Measurements from ENCODE around the gene GDPD2. TPM values are rescaled to one million over a fixed set of nuclear protein-coding genes. Genes with fewer than 3 reads are reported as not detected.

GDPD2 gene
- total RNA-seq, 1 donor from 2014 or later = not detected

DNA sequence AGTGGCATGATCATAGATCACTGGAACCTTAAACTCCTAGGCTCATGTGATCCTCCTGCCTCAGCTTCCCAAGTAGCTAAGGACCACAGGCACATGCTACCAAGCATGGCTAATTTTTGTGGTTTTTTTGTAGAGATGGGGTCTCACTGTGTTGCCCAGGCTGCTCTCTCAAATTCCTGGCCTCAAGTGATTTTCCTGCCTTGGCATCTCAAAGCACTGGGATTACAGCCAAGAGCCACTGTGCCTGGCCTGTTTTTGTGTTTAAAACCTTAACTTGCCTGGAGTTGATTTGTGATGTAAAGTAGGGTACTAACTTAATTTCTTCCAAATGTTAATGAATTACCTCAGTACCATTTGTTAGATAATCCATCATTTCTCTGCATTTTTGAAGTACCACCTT, 43.9 kb downstream of the GDPD2 start:
- TF ChIP-seq, protein P1, sequence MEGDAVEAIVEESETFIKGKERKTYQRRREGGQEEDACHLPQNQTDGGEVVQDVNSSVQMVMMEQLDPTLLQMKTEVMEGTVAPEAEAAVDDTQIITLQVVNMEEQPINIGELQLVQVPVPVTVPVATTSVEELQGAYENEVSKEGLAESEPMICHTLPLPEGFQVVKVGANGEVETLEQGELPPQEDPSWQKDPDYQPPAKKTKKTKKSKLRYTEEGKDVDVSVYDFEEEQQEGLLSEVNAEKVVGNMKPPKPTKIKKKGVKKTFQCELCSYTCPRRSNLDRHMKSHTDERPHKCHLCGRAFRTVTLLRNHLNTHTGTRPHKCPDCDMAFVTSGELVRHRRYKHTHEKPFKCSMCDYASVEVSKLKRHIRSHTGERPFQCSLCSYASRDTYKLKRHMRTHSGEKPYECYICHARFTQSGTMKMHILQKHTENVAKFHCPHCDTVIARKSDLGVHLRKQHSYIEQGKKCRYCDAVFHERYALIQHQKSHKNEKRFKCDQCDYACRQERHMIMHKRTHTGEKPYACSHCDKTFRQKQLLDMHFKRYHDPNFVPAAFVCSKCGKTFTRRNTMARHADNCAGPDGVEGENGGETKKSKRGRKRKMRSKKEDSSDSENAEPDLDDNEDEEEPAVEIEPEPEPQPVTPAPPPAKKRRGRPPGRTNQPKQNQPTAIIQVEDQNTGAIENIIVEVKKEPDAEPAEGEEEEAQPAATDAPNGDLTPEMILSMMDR (IDR thresholded peaks at IDR 0.05; ENCODE audit: borderline replicate concordance) = no peak
- no peak overlapping the region for H3K4me3 ChIP-seq
- intact Hi-C loops (cut with micrococcal nuclease) = no loop called here

DNA sequence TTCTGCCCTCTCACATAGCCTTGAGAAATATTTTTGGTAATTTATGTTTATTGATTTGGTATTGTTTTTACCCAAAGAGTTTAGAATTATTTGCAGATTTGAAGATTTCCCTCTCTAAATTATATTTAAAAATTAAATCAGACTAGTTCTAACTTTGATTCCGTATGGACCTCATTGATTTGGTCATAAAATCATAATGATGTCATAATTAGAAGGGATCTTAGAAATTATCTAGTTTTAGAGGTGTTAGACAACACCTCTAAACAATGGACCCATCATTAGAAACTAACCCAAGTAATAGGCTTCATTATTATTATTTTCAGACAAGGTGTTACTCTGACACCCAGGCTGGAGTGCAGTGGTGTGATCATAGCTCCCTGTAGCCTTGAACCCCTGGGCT, 45.6 kb downstream of the GDPD2 start:
- TF ChIP-seq, protein P1 (IDR thresholded peaks at IDR 0.05; ENCODE audit: borderline replicate concordance) = no peak
- H3K27me3 ChIP-seq (ENCODE audit: low read depth) = no peaks in the 10 kb centered on the region
- H3K4me1 ChIP-seq = no peaks in the 10 kb centered on the region
- H3K27ac ChIP-seq (replicated peaks) = no peak overlapping the region
- H3K36me3 ChIP-seq = no peaks in the 10 kb centered on the region
- no peak for DNase-seq
- H3K4me3 ChIP-seq = no peak overlapping the region
- intact Hi-C loops (cut with micrococcal nuclease) = no loop called here
- H3K9me3 ChIP-seq (replicated peaks) = no peaks in the 10 kb centered on the region

More for the DNA sequence above, 43.9 kb downstream of the GDPD2 start:
- H3K27ac ChIP-seq (replicated peaks) = no peak overlapping the region
- no peaks in the 10 kb centered on the region for H3K27me3 ChIP-seq (ENCODE audit: low read depth)
- no peaks in the 10 kb centered on the region for H3K4me1 ChIP-seq
- no peaks in the 10 kb centered on the region for H3K9me3 ChIP-seq (replicated peaks)
- DNase-seq = no peak
- no peaks in the 10 kb centered on the region for H3K36me3 ChIP-seq

DNA sequence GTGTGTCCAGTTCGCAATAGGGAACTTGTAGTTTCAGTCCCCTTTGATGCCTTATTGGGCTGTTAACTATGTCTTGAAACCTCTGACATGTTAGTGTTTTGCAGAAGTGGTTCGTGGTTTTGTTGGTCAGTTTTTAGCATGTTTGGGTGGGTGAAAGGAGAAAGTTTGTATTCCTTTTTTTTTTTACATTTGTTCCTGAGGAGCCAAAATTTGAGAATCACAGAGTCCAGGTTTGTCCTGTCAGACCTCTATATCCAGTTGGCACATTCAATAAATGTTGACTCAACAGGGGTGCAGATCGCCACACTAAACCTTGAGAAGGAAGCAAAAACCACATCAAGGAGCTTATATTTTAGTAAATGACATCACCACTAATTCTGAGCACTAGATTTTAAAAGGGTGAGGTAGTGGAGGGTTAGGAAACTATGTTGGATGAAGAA, 47.8 kb downstream of the GDPD2 start:
- H3K4me3 ChIP-seq = no peak overlapping the region
- H3K9me3 ChIP-seq (replicated peaks) = no peaks in the 10 kb centered on the region
- intact Hi-C loops (cut with micrococcal nuclease) = no loop called here
- H3K4me1 ChIP-seq = no peaks in the 10 kb centered on the region
- no peaks in the 10 kb centered on the region for H3K27me3 ChIP-seq (ENCODE audit: low read depth)
- no peaks in the 10 kb centered on the region for H3K36me3 ChIP-seq
- no peak overlapping the region for H3K27ac ChIP-seq (replicated peaks)
- TF ChIP-seq, protein P1 (IDR thresholded peaks at IDR 0.05; ENCODE audit: borderline replicate concordance) = no peak
- DNase-seq = no peak

DNA sequence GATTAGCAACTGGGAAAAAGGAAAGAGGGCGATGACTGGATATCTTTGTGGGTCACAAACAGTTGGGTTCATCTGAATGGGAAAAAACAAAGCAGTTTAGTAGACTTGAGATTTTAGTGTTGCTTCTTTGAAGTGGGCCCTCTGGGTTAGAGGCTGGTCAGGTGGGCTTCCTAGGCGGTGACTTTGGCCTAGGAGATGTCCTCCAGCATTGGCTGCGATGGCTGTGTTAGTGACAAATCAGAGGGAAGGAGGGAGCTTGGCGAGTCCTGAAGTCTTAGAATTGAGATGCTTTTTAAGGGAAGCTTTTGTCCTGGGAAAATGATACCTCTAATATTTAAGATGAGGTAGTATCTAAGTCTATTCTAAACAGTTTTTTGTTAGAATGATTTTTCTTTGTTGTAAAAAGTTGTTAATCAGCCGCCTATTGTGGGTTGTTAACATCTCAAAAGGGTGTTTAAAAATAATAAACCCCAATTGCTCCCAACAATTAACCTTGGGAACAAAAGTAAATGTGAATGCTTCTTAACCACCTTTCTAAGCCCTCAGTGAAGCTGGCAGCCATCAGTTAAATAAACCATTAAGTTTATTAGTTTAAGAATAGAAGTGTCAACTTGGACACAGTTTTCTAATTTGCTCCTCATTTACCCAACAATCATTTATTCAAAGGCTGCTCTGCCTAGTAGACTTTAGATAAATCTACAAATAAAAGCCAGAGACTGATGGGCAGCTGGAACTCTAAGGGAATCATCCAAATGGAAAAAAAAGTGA, 53.2 kb downstream of the GDPD2 start:
- Histone ChIP-seq H3K36me3 (no peaks in the 10 kb centered on the region), H3K27me3 (ENCODE audit: low read depth) (no peaks in the 10 kb centered on the region), H3K4me3 (no peak overlapping the region), H3K27ac (replicated peaks) (peak overlapping the region; percentile 87), H3K4me1 (peaks cover 42% of the 10 kb centered on the region), H3K9me3 (replicated peaks) (no peaks in the 10 kb centered on the region)
- TF ChIP-seq, protein P1 (IDR thresholded peaks at IDR 0.05; ENCODE audit: borderline replicate concordance) = no peak
- intact Hi-C loops (cut with micrococcal nuclease) = no loop called here
- DNase-seq = no peak

DNA sequence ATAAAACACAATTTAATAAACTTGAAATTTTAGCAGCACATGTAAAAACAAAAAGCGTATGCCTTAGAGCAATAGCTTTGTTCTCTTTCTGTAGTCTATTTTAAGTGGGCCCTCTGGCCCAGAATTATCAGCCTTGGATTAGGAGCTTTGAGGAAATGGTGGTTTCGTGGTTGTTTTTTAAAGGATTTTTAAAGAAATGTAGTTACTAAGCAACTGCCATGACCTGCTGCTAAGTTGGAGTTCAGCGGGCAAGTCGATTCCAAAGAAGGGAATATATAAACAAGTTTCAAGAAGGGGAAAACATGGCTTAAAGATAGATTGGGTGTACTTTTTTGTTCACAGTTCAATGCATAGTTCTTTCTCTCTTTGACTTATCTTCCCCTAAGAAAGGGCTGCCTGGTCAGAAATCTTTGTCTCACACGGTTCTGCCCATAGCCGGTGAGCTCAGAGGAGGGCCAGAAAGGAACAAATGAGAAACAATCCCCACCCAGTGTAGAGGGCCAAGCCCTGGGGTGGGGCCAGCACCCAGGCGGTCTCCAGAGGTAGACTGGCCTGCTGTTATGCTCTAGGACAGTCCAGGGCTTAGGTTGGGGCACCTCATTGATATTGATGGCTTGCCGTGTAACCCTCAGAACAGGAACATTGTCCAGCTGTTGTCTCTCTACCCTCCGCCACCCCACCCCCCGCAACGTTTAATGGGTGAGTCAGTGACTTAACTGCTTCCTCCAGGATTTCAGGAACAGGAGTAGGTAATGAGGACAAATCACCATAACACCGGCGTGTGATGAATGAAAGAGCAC, 54.0 kb downstream of the GDPD2 start:
- no peaks in the 10 kb centered on the region for H3K36me3 ChIP-seq
- TF ChIP-seq, protein P1 (IDR thresholded peaks at IDR 0.05; ENCODE audit: borderline replicate concordance) = no peak
- no peaks in the 10 kb centered on the region for H3K9me3 ChIP-seq (replicated peaks)
- H3K27me3 ChIP-seq (ENCODE audit: low read depth) = no peaks in the 10 kb centered on the region
- peak overlapping the region; percentile 87 for H3K27ac ChIP-seq (replicated peaks)
- intact Hi-C loops (cut with micrococcal nuclease) = no loop called here
- H3K4me1 ChIP-seq = peaks cover 46% of the 10 kb centered on the region
- no peak for DNase-seq
- H3K4me3 ChIP-seq = no peak overlapping the region

Data from left ventricle myocardium inferior (tissue), 1 donor.